SK-N-SH (cell line): ENCODE results near the gene MCCC2. TPM values are rescaled to one million over a fixed set of nuclear protein-coding genes. Genes with fewer than 3 reads are reported as not detected.
A peak's percentile ranks its signal among the peaks of the same experiment; 100 is the strongest.

Experiments
- CTCF ChIA-PET: fragments of 300-600, 350-600 bp; formaldehyde crosslinking; extraction: SDS; loops from one replicate; lab custom pipeline; 2021; lab: Yijun Ruan, JAX
- POLR2A ChIA-PET: fragments of 350-600 bp; sonication (Branson Sonifier 250); formaldehyde crosslinking; extraction: SDS; loops from one replicate; lab custom pipeline; 2020; ENCODE audit warnings: antibody characterized with exemption, inconsistent platforms; lab: Yijun Ruan, JAX
- DNase-seq: peaks from one replicate; pipeline ENCODE4 v3.0.0; 2012
- H2AFZ ChIP-seq: fragments of 200-600 bp; sonication (generic); 2 replicates; pipeline ENCODE4 v1.8.1; 2016; ENCODE audit warnings: antibody characterized with exemption, mild to moderate bottlenecking, low read depth
- H3F3A ChIP-seq: fragments of 200-600 bp; sonication (generic); replicated peaks from 2 replicates; pipeline ENCODE3; 2016; ENCODE audit warnings: antibody characterized with exemption, mild to moderate bottlenecking; ENCODE audit not compliant: insufficient read depth
- H3K27ac ChIP-seq, 2 experiments: fragments of 200-500 bp in 1 of 2; fragments of 200-600 bp in 1 of 2; sonication (Bioruptor generic) in 1 of 2; sonication (generic), shearing (Covaris generic) in 1 of 2; 2 replicates each; pipeline versions ENCODE4 v1.5.1 to v1.6.1; 2014 to 2016; ENCODE audit warnings: low read depth in 2 of 2, inconsistent platforms in 1 of 2, low read length in 1 of 2, mild to moderate bottlenecking in 1 of 2, mixed read lengths in 1 of 2
- H3K27me3 ChIP-seq: fragments of 200-600 bp; sonication (generic), shearing (Covaris generic); 2 replicates; pipeline ENCODE4 v1.6.1; 2016; ENCODE audit warnings: mixed run types; ENCODE audit not compliant: insufficient read depth
- H3K36me3 ChIP-seq, 2 experiments: fragments of 200-500 bp in 1 of 2; fragments of 200-600 bp in 1 of 2; sonication (Bioruptor generic) in 1 of 2; sonication (generic) in 1 of 2; replicated peaks in 1 of 2; 2 replicates each; pipeline versions ENCODE3 to v1.5.1; 2014 to 2016; ENCODE audit warnings: low read length in 1 of 2, mild to moderate bottlenecking in 1 of 2; ENCODE audit not compliant: insufficient read depth in 2 of 2, control insufficient read depth in 1 of 2
- H3K4me1 ChIP-seq, 2 experiments: fragments of 200-500 bp in 1 of 2; fragments of 200-600 bp in 1 of 2; sonication (Bioruptor generic) in 1 of 2; sonication (generic), shearing (Covaris generic) in 1 of 2; 2 replicates each; pipeline versions ENCODE4 v1.5.1 to v1.6.1; 2014 to 2016; ENCODE audit warnings: low read depth in 1 of 2, low read length in 1 of 2, mixed run types in 1 of 2; ENCODE audit not compliant: insufficient read depth in 2 of 2, control insufficient read depth in 1 of 2
- H3K4me2 ChIP-seq: fragments of 200-600 bp; sonication (generic), shearing (Covaris generic); 2 replicates; pipeline ENCODE4 v1.6.1; 2017; ENCODE audit warnings: mixed run types
- H3K4me3 ChIP-seq, 2 experiments: fragments of 200-500 bp in 1 of 2; fragments of 200-600 bp in 1 of 2; sonication (Bioruptor generic) in 1 of 2; sonication (generic), shearing (Covaris generic) in 1 of 2; 2 replicates each; pipeline versions ENCODE4 v1.5.1 to v1.8.1; 2014 to 2016; ENCODE audit warnings: low read depth in 2 of 2, inconsistent platforms in 1 of 2, low read length in 1 of 2, mild to moderate bottlenecking in 1 of 2, mixed read lengths in 1 of 2, moderate library complexity in 1 of 2
- H3K79me2 ChIP-seq: fragments of 200-600 bp; sonication (generic); 2 replicates; pipeline ENCODE4 v1.8.1; 2017; ENCODE audit warnings: mild to moderate bottlenecking; ENCODE audit not compliant: insufficient read depth
- H3K9ac ChIP-seq: fragments of 200-600 bp; sonication (generic); 2 replicates; pipeline ENCODE4 v1.6.1; 2017; ENCODE audit warnings: mixed run types
- H3K9me2 ChIP-seq: fragments of 200-600 bp; sonication (generic); 2 replicates; pipeline ENCODE4 v1.6.1; 2017; ENCODE audit warnings: mixed run types
- H3K9me3 ChIP-seq: fragments of 200-600 bp; sonication (generic); 2 replicates; pipeline ENCODE4 v1.6.1; 2017; ENCODE audit warnings: mixed run types, mild to moderate bottlenecking, moderate library complexity
- H4K20me1 ChIP-seq: fragments of 200-600 bp; sonication (generic); 2 replicates; pipeline ENCODE4 v1.6.1; 2017; ENCODE audit warnings: mild to moderate bottlenecking, mixed run types; ENCODE audit not compliant: insufficient read depth
- CTCF ChIP-seq: fragments of 200-600 bp; sonication (generic); IDR thresholded peaks from 2 replicates; pipeline ENCODE4 v1.6.1; 2017; ENCODE audit warnings: antibody characterized with exemption, mild to moderate bottlenecking, moderate library complexity
- GABPA ChIP-seq: IDR thresholded peaks from 2 replicates; pipeline ENCODE4 v1.4.0; 2012; ENCODE audit warnings: low read depth, mild to moderate bottlenecking
- MXI1 ChIP-seq: IDR thresholded peaks from 2 replicates; pipeline ENCODE4 v1.6.1; 2012; ENCODE audit warnings: mild to moderate bottlenecking, low read depth, low read length, improper control_type of control experiment
- NFIC ChIP-seq: IDR thresholded peaks from 2 replicates; pipeline ENCODE4 v1.4.0; 2012; ENCODE audit warnings: borderline replicate concordance
- RCOR1 ChIP-seq: fragments of 150-350 bp; IDR thresholded peaks from 2 replicates; pipeline ENCODE4 v1.6.1; 2017; ENCODE audit warnings: antibody characterized with exemption, low read length
- REST ChIP-seq: IDR thresholded peaks from 2 replicates; pipeline ENCODE4 v1.6.1; 2012; ENCODE audit warnings: mild to moderate bottlenecking, low read depth, low read length, moderate library complexity
- TAF1 ChIP-seq: IDR thresholded peaks from 2 replicates; pipeline ENCODE4 v1.6.1; 2012; ENCODE audit warnings: low read depth, mild to moderate bottlenecking, low read length, moderate library complexity, borderline replicate concordance
- WGBS: methylation state at CpG from one replicate; pipeline ENCODE4 v1.1.6; 2017; ENCODE audit warnings: low lambda C conversion rate; 5-methylcytosine and 5-hydroxymethylcytosine counted together
- polyA plus RNA-seq, 3 experiments: library from polyadenylated mRNA; depleted of rRNA; stranded (reverse); fragments of >200 nt; gene quantifications; 2 replicates each; pipeline ENCODE4 v1.2.3, GENCODE V29; 2012

Gene MCCC2
- polyA plus RNA-seq, 1 of the 3 experiments (the other 2 are of a cell fraction), result 33.6 TPM

- Histone ChIP-seq H2AFZ (no peak overlapping the region), H3K36me3 (no peaks in the 10 kb centered on the region), H3K4me3 (no peak overlapping the region), H3K27ac (no peak overlapping the region), H4K20me1 (no peaks in the 10 kb centered on the region), H3K4me1 (no peaks in the 10 kb centered on the region; a peak in 1 of 4 replicates), H3K4me2 (no peak overlapping the region), H3K9ac (no peak overlapping the region), H3K27me3 (peaks cover 8% of the 10 kb centered on the region; the same call in 1 of the 2 replicates), H3K79me2 (no peaks in the 10 kb centered on the region), H3F3A (no peaks in the 10 kb centered on the region), H3K9me3 (no peaks in the 10 kb centered on the region), H3K9me2 (no peaks in the 10 kb centered on the region)
- ChIA-PET POLR2A (no interaction called here), CTCF (no interaction called here)
- 25% methylated on average over 1 of the region's 2 CpGs for WGBS
- no peak for TF ChIP-seq CTCF
- TF ChIP-seq REST, result no peak
- TF ChIP-seq GABPA, result no peak
- DNase-seq, result no peak
Measured at GRCh38 chr5:71684309-71684708, 97.2 kb downstream of the MCCC2 start.

- ChIA-PET CTCF (interaction anchor here (0.8 to 1.0 kb wide), 2 partner anchors 62 to 64 kb away, joined by 3 read pairs; no protein-coding TSS in a partner anchor), POLR2A (no interaction called here)
- Histone ChIP-seq H2AFZ (no peak overlapping the region), H3F3A (no peaks in the 10 kb centered on the region), H3K9me3 (no peaks in the 10 kb centered on the region), H3K4me3 (no peak overlapping the region), H3K27ac (peak overlapping the region in 1 of 2 experiments; percentile 41; a peak in 1 of 4 replicates), H3K4me1 (peaks cover 0 to 8% of the 10 kb centered on the region in 2 experiments; a peak in 2 of 4 replicates), H3K79me2 (no peaks in the 10 kb centered on the region), H4K20me1 (no peaks in the 10 kb centered on the region), H3K9me2 (no peaks in the 10 kb centered on the region), H3K9ac (no peak overlapping the region), H3K36me3 (no peaks in the 10 kb centered on the region), H3K4me2 (no peak overlapping the region), H3K27me3 (no peaks in the 10 kb centered on the region)
- DNase-seq, result peak; percentile 61
- WGBS, result 32% methylated on average over 7 of the region's 7 CpGs
- TF ChIP-seq MXI1 (no peak), RCOR1 (no peak), NFIC (no peak), TAF1 (no peak)
Measured at GRCh38 chr5:71693828-71694427, 106.8 kb downstream of the MCCC2 start.
